Prostate gland (tissue), 2 donors: Measurements from ENCODE around the gene RAB30. TPM values are rescaled to one million over a fixed set of nuclear protein-coding genes. Genes with fewer than 3 reads are reported as not detected.
"Not testable (repeated sequence)": the region's sequence is repeated elsewhere in the genome, so short reads cannot be mapped to it uniquely, and the experiment has no call there.

Experiments
- DNase-seq: peaks from one replicate; pipeline ENCODE4 v3.0.0-alpha.2; 2019; ENCODE audit warnings: low spot score
- H3K27ac ChIP-seq, 2 donors: fragments of 200-600 bp; sonication (generic); 2 replicates each; pipeline ENCODE4 v1.5.1; 2017 to 2019
- H3K27me3 ChIP-seq: fragments of 200-600 bp; sonication (generic); replicated peaks from 2 replicates; pipeline ENCODE4 v1.5.1; 2019; ENCODE audit not compliant: insufficient read depth
- H3K36me3 ChIP-seq, 2 donors: fragments of 200-600 bp; sonication (generic); 1 replicate in 1 of 2; 2 replicates in 1 of 2; pipeline versions ENCODE4 v1.5.1 to v1.8.1; 2017 to 2019
- H3K4me1 ChIP-seq: fragments of 200-600 bp; sonication (generic); replicated peaks from 2 replicates; pipeline ENCODE4 v1.5.1; 2019
- H3K4me3 ChIP-seq, 2 donors: fragments of 200-600 bp; sonication (generic); 2 replicates each; pipeline ENCODE4 v1.5.1; 2017 to 2019
- H3K9me3 ChIP-seq: fragments of 200-600 bp; sonication (generic); 2 replicates; pipeline ENCODE4 v1.5.1; 2017
- CTCF ChIP-seq, 4 experiments: fragments of 200-600 bp in 2 of 4; fragments of 450-650 bp in 2 of 4; sonication (generic) in 2 of 4; IDR thresholded peaks; 1 replicate in 3 of 4; 2 replicates in 1 of 4; pipeline ENCODE4 v1.5.1; 2016 to 2019; ENCODE audit warnings: antibody characterized with exemption in 4 of 4, mild to moderate bottlenecking in 2 of 4, moderate library complexity in 2 of 4
- POLR2A ChIP-seq: fragments of 450-650 bp; IDR thresholded peaks from one replicate; pipeline ENCODE4 v1.6.1; 2016; ENCODE audit warnings: antibody characterized with exemption, mild to moderate bottlenecking
- POLR2AphosphoS5 ChIP-seq: sonication (generic); formaldehyde crosslinking; IDR thresholded peaks from one replicate; pipeline ENCODE4 v1.6.1; 2017; ENCODE audit warnings: antibody characterized with exemption
- WGBS: methylation state at CpG from one replicate; pipeline ENCODE4 v1.1.5; 2018; 5-methylcytosine and 5-hydroxymethylcytosine counted together
- intact Hi-C: fragments of 100-400 bp; cut with DNase I; formaldehyde crosslinking; loops from one replicate; pipeline ENCODE4 v1.14.2; 2022
- total RNA-seq, 2 donors: library from RNA; depleted of rRNA; stranded (reverse); fragments of >200 nt; gene quantifications; one replicate each; pipeline ENCODE4 v1.1.0, GENCODE V29; 2016

RAB30 gene
- total RNA-seq, 2 donors from 2014 or later: 13.3 to 15.9 TPM

- H3K36me3 ChIP-seq: no peaks in the 10 kb centered on the region
- no peak overlapping the region for H3K4me3 ChIP-seq
- no peak overlapping the region for H3K27ac ChIP-seq
- H3K4me1 ChIP-seq: no peaks in the 10 kb centered on the region
- no peak for TF ChIP-seq CTCF (IDR thresholded peaks at IDR 0.05)
- TF ChIP-seq POLR2AphosphoS5: no peak
- no peaks in the 10 kb centered on the region for H3K9me3 ChIP-seq
- H3K27me3 ChIP-seq: no peaks in the 10 kb centered on the region
- DNase-seq: no peak
- intact Hi-C loops: no loop called here
- WGBS: 62% methylated on average over 2 of the region's 2 CpGs
Observed at GRCh38 chr11:82960779-82961143, 110.9 kb downstream of the RAB30 start.

GRCh38 chr11:82959987-82960778 is 111.5 kb downstream of the RAB30 start:
- Histone ChIP-seq H3K4me1 (no peaks in the 10 kb centered on the region), H3K4me3 (no peak overlapping the region), H3K27me3 (no peaks in the 10 kb centered on the region), H3K9me3 (no peaks in the 10 kb centered on the region), H3K36me3 (no peaks in the 10 kb centered on the region), H3K27ac (no peak overlapping the region)
- TF ChIP-seq POLR2AphosphoS5 (no peak), POLR2A (no peak), CTCF (IDR thresholded peaks at IDR 0.05) (no peak)
- intact Hi-C loops: no loop called here
- 75% methylated on average over 5 of the region's 5 CpGs for WGBS
- DNase-seq: no peak

GRCh38 chr11:82955736-82956453 is 115.8 kb downstream of the RAB30 start:
- H3K27ac ChIP-seq, H3K9me3 ChIP-seq, H3K36me3 ChIP-seq, H3K4me1 ChIP-seq, H3K4me3 ChIP-seq, intact Hi-C loops, DNase-seq, H3K27me3 ChIP-seq: not testable (repeated sequence)
- 70% methylated on average over 9 of the region's 9 CpGs for WGBS

GRCh38 chr11:82950502-82950901 is 121.2 kb downstream of the RAB30 start:
- H3K9me3 ChIP-seq, H3K27me3 ChIP-seq, DNase-seq, H3K4me1 ChIP-seq, intact Hi-C loops, H3K36me3 ChIP-seq, H3K27ac ChIP-seq, H3K4me3 ChIP-seq: not testable (repeated sequence)
- WGBS: 98% methylated on average over 2 of the region's 2 CpGs

- Histone ChIP-seq H3K4me3 (no peak overlapping the region), H3K36me3 (no peaks in the 10 kb centered on the region), H3K27ac (no peak overlapping the region), H3K27me3 (no peaks in the 10 kb centered on the region), H3K9me3 (no peaks in the 10 kb centered on the region), H3K4me1 (no peaks in the 10 kb centered on the region)
- intact Hi-C loops: no loop called here
- no peak for DNase-seq
- no peak for TF ChIP-seq POLR2A
- TF ChIP-seq CTCF (IDR thresholded peaks at IDR 0.05): no peak
- TF ChIP-seq POLR2AphosphoS5: no peak
Observed at GRCh38 chr11:82949352-82949751, 122.3 kb downstream of the RAB30 start.

GRCh38 chr11:82945682-82946081 is 126.0 kb downstream of the RAB30 start:
- intact Hi-C loops: no loop called here
- H3K9me3 ChIP-seq: no peaks in the 10 kb centered on the region
- DNase-seq: no peak
- H3K36me3 ChIP-seq: no peaks in the 10 kb centered on the region
- no peaks in the 10 kb centered on the region for H3K4me1 ChIP-seq
- H3K4me3 ChIP-seq: no peak overlapping the region
- no peak for TF ChIP-seq POLR2AphosphoS5
- no peak for TF ChIP-seq CTCF (IDR thresholded peaks at IDR 0.05)
- no peak for TF ChIP-seq POLR2A
- no peaks in the 10 kb centered on the region for H3K27me3 ChIP-seq
- H3K27ac ChIP-seq: no peak overlapping the region

- DNase-seq, H3K27ac ChIP-seq, H3K4me3 ChIP-seq, H3K36me3 ChIP-seq, H3K4me1 ChIP-seq, H3K27me3 ChIP-seq, intact Hi-C loops, H3K9me3 ChIP-seq: not testable (repeated sequence)
- 94% methylated on average over 1 of the region's 1 CpG for WGBS
Observed at GRCh38 chr11:82945041-82945440, 126.7 kb downstream of the RAB30 start.
